Measurements from ENCODE around the gene TBX5. TPM values are rescaled to one million over a fixed set of nuclear protein-coding genes. Genes with fewer than 3 reads are reported as not detected.

The TBX5 gene
- total and polyA plus RNA-seq, 9 of the 15 experiments (the other 6 are each of a cell fraction or from before 2014, with no cell fraction given) = not detected

- TF ChIP-seq, protein P1, sequence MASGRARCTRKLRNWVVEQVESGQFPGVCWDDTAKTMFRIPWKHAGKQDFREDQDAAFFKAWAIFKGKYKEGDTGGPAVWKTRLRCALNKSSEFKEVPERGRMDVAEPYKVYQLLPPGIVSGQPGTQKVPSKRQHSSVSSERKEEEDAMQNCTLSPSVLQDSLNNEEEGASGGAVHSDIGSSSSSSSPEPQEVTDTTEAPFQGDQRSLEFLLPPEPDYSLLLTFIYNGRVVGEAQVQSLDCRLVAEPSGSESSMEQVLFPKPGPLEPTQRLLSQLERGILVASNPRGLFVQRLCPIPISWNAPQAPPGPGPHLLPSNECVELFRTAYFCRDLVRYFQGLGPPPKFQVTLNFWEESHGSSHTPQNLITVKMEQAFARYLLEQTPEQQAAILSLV (tag; IDR thresholded peaks at IDR 0.05) = no peak
- TF ChIP-seq RFX5 (IDR thresholded peaks at IDR 0.05; ENCODE audit: low read depth, low read length) (no peak), SMAD2 (IDR thresholded peaks at IDR 0.05; ENCODE audit: low read depth, low read length) (no peak), JUN (IDR thresholded peaks at IDR 0.05; ENCODE audit: borderline replicate concordance, low read depth, low read length) (no peak), JUN (CRISPR knock-in tag; IDR thresholded peaks at IDR 0.05; ENCODE audit: borderline replicate concordance) (no peak), NR2F6 (CRISPR knock-in tag; IDR thresholded peaks at IDR 0.05) (no peak), ZBTB26 (CRISPR knock-in tag; IDR thresholded peaks at IDR 0.05) (no peak)
Measured at GRCh38 chr12:114447274-114447716, 41.4 kb upstream of the TBX5 start (continued).

DNA sequence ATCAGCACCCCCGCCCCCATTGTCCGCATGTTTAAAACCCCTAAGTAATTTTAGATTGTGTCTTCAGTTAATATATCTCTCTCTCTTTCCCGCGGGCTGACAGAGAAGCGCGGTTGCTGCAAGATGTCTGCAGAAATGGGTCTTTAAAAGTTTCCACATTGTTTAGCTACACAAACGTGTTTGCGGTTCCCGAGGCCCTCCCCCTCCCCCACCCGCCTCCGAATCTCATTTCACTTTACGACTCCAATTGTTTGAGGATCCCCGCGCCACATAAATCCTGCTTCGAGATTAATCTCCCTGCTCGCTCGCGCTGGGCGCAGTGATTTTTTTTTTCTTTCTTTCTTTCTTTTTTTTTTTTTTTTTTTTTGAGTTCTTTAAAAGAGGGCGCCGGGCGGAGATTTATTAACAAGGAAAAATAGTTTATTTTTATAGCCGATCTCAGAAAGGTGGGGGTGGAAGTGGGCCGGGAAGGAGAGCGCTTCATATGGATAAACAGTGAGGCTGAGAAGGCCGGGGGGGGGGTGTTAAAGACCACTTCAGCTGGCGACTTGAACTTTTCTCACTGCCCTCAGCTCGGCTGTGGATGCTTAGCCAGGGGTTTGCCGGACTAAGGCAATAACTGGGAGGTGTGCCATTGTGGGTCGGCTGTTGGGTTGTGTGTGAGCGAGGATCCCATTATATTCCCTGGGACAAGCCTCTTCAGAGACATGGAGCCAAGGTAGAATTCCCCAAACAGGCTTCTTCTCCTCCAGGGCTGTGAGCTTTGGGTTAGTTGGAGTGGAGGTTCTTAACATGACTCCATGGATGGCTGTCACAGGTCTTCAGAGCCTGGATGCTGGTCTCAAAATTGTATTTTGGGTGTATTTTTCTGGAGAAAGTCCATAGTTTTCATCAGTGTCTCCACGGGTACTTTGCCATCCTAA is 39.7 kb upstream of the TBX5 start:
- BruUV-seq (replicated peaks) = no TSS peak
- FAIRE-seq (no peak), DNase-seq (ENCODE audit: extremely low read depth in 1 of 4, low spot score in 3 of 4) (no peak), ATAC-seq (no peak)
- ChIA-PET POLR2A (no interaction called here), CTCF (ENCODE audit: low intra/inter-chr PET ratio) (no interaction called here)
- H3K27me3 ChIP-seq (ENCODE audit: control insufficient read depth in 2 of 2, insufficient read depth in 2 of 2, low read length in 2 of 2) = peaks cover 26 to 75% of the 10 kb centered on the region in 2 experiments; a peak in 4 of 5 replicates
- no peaks in the 10 kb centered on the region for H3K36me3 ChIP-seq (ENCODE audit: control insufficient read depth, insufficient read depth, low read length)
- in situ Hi-C loops (cut with MboI) = no loop called here
- H3K79me2 ChIP-seq (ENCODE audit: control insufficient read depth, insufficient read depth, low read length) = no peaks in the 10 kb centered on the region
- no peak overlapping the region for H3K27ac ChIP-seq (ENCODE audit: extremely low read depth, low read depth, low read length)
- H3K4me1 ChIP-seq (replicated peaks in 1 of 2; ENCODE audit: control insufficient read depth in 2 of 2, insufficient read depth in 2 of 2, low read length in 2 of 2) = peaks cover 0 to 16% of the 10 kb centered on the region in 2 experiments; a peak in 2 of 5 replicates
- no peak overlapping the region for H3K4me2 ChIP-seq (ENCODE audit: insufficient read depth, low read length)
- 10% methylated on average over 24 of the region's 32 CpGs for WGBS (ENCODE audit: insufficient coverage, low coverage, missing lambda C conversion rate)
- peaks cover 3% of the 10 kb centered on the region for H3K9me1 ChIP-seq (ENCODE audit: control insufficient read depth, insufficient read depth, low read length)
- intact Hi-C loops (cut with micrococcal nuclease) = no loop called here
- H3K4me3 ChIP-seq = no peak overlapping the region
- H4K20me1 ChIP-seq (replicated peaks; ENCODE audit: control insufficient read depth, insufficient read depth, low read length) = no peaks in the 10 kb centered on the region; the same call in 1 of the 2 replicates
- no peaks in the 10 kb centered on the region for H3K9me3 ChIP-seq (replicated peaks; ENCODE audit: control insufficient read depth, insufficient read depth, low read depth, low read length)
- no peak overlapping the region for H3K9ac ChIP-seq (ENCODE audit: insufficient read depth in 1 of 2, low read depth in 2 of 2, low read length in 2 of 2)
- no peak overlapping the region for H2AFZ ChIP-seq (ENCODE audit: low read depth, low read length)
- TF ChIP-seq POLR2B (IDR thresholded peaks at IDR 0.05; ENCODE audit: low read depth, partially characterized antibody) (no peak), PCBP1 (IDR thresholded peaks at IDR 0.05; ENCODE audit: low read depth, low read length, poor library complexity, severe bottlenecking) (no peak), HMG20B (CRISPR knock-in tag; IDR thresholded peaks at IDR 0.05) (no peak), ZSCAN32 (CRISPR knock-in tag; IDR thresholded peaks at IDR 0.05) (no peak), MNT (conservative IDR thresholded peaks at IDR 0.05) (no peak), GATA2 (CRISPR knock-in tag; IDR thresholded peaks at IDR 0.05) (no peak), JUN (IDR thresholded peaks at IDR 0.05; ENCODE audit: borderline replicate concordance, low read depth, low read length) (no peak), JUN (CRISPR knock-in tag; IDR thresholded peaks at IDR 0.05; ENCODE audit: borderline replicate concordance) (no peak), PPARD (CRISPR knock-in tag; IDR thresholded peaks at IDR 0.05) (no peak), RBM25 (IDR thresholded peaks at IDR 0.05; ENCODE audit: low read depth, low read length, severe bottlenecking) (no peak), CBX1 (IDR thresholded peaks at IDR 0.05; ENCODE audit: low read depth) (no peak)
